Hypothalamus (tissue), 51 donors: ENCODE measurements around the gene TEX30.

Source experiments
- DNase-seq, 51 donors: peaks; one replicate each; lab custom pipeline; 2025; lab: John Stamatoyannopoulos, UW

The TEX30 gene

DNA sequence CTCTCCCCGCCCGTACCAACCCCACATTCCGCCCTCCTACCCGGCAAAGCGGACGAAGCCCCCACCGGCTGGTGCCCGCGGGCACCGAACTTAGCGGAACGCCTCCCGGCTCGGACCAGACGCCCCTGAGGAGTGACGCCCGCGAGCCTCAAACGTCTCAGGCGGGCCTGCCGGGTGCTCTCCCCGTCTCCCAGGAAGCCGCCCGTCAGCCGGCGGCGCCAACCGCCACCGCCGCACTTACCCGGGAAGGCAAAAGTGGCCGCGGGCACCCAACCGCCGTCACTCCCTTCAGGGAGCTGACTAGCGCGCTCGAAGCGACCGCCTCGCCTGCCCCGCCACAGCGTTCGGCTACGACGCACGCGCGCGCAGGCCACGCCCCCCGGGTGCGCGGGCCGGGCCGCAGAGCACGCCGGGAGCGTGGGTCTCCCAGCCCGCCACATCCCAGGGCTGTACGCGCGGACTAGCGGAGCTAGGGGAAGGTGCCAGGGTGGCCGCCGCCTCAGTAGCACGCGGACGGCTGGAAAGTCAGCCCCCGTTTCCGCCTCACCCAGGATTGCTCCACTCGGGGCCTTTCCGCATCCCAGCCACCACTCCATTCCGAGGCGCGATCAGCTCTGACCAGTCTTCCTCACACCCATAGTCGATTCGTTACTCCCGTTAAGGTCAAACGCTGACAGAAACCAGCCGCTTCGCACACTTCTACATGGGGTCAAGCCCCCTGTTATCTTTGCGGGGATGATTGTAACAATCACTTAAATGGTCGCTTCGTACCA, at the start of gene TEX30:
Gene TEX30, minus strand, starts transcription at position 346 of the 773 bp plus-strand sequence. CDS start 3,760 bp downstream, outside the sequence.
- DNase-seq = peak; percentile 8 to 86 (median 71)

GRCh38 chr13:102817907-102818306, 44.3 kb upstream of the TEX30 start:
- no peak for DNase-seq

- DNase-seq = no peak
These were observed 43.7 kb upstream of the TEX30 start for GRCh38 chr13:102817241-102817640.

DNA sequence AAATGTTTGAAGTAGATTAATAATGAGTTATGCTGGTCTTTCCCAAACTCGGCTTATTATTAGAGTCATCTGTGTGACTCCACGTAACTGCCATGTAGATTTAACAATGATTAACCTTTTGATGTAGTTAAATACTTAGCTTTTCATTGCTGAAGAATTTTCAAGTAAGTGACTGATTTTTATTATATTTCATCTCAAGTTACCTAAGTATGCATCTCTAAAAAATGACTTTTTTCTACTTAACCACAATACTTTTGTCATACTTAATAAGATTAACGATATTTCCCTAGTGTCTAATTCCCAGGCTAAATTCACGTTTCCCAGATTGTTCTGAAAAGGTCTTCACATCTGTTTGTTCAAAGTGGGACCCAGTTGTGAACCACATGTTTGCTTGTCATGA, 43.1 kb upstream of the TEX30 start:
- DNase-seq = no peak

DNA sequence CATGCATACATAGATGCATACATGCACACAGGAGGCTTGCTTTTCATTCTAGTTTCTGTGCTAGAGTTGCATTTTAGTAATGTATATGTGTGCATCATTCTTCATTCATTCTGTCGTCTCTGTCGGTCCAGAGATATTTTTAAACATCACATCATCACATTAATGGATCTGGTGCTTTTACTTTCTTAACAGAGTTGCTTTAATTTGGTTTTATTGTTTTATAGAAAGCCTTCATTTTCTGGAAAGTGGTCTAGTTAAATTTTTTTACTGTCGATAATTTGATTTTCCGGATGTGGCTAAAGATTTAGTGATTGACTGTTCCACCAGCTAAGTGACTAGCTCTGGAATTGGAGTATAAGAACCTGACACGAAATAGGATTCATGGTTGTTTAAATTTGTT, 42.2 kb upstream of the TEX30 start:
- DNase-seq = no peak

DNA sequence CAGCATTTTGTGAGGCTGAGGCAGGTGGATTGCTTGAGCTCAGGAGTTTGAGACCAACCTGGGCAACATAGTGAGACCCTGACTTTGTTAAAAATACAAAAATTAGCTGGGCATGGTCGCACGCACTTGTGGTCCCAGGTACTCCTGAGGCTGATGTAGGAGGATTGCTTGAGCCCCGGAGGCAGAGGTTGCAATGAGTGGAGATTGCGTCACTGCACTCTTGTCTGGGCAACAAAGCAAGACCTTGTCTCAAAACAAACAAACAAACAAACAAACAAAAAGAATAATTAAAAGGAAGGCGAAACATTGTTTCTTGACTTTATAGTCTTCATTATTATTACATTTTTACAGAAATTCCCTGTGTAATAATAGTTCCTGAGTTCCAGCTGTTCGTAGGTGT, 41.2 kb upstream of the TEX30 start:
- no peak for DNase-seq

- no peak for DNase-seq
These were observed 40.5 kb upstream of the TEX30 start for GRCh38 chr13:102814025-102814607.

GRCh38 chr13:102812611-102813287, 39.2 kb upstream of the TEX30 start:
- DNase-seq = no peak

DNA sequence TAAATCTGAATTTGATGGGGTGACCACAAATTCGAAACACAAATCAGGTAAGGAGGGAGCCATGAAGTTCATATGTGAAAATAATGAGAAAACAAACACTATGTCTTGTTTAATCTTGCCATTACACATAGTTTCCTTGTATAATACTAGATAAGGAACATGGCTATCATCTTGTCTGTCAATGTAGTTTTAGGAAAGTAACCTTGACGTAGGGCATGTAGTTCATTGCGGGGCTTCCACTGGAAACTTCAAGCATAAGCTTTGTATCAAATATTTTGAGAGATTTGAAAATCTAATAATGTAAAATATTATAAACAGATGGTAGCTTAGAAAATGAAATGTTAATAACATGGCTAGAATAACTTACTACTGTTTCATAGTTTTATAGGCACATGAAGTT, 34.1 kb upstream of the TEX30 start:
- no peak for DNase-seq

- DNase-seq = no peak
These were observed 32.1 kb upstream of the TEX30 start for GRCh38 chr13:102805680-102806079.

GRCh38 chr13:102800145-102801041, 26.8 kb upstream of the TEX30 start:
- DNase-seq = peak; percentile 15 to 82 (median 67)

DNA sequence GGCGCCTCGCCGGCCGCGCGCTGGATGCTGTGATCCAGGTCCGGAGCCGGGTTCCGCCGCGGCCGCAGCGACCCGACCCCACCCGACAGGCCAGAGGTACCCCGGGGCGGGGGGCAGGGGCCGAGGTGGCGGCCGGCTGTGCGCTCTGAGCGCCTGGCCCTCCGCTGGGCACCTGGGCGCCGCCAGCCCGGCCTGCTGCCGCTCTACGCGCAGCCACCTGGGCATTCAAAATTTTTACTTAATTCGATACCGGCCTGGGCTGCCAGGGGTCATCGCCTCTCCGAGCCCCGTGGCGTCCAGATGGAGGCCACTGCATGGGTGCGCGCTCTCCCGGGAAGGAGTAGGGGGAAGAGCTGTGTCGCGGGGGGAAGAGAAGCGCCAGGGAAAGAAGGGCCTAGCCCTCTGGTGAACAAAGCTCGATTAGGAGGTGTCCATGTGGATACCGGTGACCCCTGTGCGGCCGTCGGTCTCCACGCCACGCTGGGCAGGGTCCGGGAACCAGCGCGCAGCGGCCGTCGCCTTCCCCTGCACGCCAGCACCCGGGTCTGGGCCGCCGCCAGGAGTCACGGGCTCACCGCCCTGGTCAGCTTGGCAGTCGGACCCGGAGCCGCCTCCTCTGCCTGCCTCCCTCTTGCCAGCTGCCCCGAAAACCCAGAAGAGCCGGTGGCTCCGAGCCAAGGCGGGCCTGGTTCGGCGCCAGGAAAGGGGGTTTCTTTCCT, 26.0 kb upstream of the TEX30 start:
- DNase-seq = peak in 42 of 51 donors; percentile 13 to 82 (median 62)

GRCh38 chr13:102798581-102799425, 25.2 kb upstream of the TEX30 start, which contains the start of the genes BIVM and POGLUT2:
BIVM (plus strand) TSS chr13:102799119; CDS start chr13:102807268, 8,149 bp downstream.
POGLUT2 (minus strand) TSS chr13:102798976; CDS start chr13:102798670, 306 bp downstream.
- peak; percentile 29 to 95 (median 82) for DNase-seq

GRCh38 chr13:102793611-102794355, 20.2 kb upstream of the TEX30 start:
- DNase-seq = no peak

DNA sequence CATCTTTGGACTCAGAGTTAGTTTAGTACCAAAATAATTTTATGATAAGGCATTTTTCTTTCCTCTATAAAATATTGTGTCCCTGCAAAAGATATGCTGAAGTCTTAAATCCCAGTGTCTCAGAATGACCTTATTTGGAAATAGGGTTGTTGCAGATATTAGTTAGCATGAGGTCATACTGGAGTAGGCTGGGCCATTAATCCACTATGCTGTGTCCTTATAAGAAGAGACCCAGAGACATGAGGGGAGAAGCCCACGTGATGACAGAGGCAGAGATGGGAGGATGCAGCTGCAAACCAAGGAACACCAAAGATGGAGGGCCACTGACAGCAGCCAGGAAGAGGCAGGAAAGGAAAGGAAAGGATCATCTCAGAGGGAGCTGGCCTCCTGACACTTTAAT, 18.8 kb upstream of the TEX30 start:
- DNase-seq = no peak

DNA sequence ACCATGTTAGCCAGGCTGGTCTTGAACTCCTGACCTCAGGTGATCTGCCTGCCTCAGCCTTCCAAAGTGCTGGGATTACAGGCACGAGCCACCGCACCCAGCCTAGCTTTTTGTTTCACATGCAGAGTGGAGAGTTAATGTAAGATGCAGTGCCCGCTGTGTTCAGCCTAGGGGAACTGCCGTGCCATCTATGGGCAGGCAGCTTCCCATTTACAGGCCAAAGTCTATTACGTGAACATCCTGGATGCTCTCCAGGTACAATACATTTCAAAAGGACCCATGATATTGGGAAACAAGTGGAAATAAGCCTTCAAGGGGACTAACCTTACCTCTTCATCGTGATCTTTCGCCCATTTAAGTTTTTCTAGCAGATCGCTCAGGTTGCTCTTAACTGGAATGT, 15.1 kb upstream of the TEX30 start:
- DNase-seq = no peak

GRCh38 chr13:102784483-102784882, 10.9 kb upstream of the TEX30 start:
- no peak for DNase-seq

DNA sequence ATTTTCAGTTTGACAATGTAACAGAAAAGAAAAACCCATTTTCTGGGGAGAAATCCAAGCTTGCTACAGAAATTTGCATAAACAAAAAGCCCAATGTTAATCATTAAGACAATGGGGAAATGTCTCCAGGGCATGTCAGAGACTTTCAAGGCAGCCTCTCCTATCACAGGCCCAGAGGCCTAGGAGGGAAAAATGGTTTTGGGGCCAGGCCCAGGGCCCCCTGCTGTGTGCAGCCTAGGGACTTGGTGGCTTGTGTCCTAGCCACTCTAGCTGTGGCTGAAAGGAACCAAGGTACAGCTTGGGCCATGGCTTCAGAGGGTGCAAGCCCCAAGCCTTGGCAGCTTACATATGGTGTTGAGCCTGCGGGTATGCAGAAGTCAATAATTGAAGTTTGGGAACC, 8.0 kb upstream of the TEX30 start:
- no peak for DNase-seq
